Measurements from ENCODE around the gene RAB37. TPM values are rescaled to one million over a fixed set of nuclear protein-coding genes. Genes with fewer than 3 reads are reported as not detected.

The RAB37 gene
- total RNA-seq, 1 experiment from 2014 or later = 1.5 TPM

- Histone ChIP-seq H3K9me3 (ENCODE audit: control insufficient read depth, insufficient read depth, low read depth, low read length) (no peaks in the 10 kb centered on the region), H3K4me1 (ENCODE audit: control insufficient read depth, insufficient read depth, low read length) (peaks cover 20% of the 10 kb centered on the region), H3K27ac (ENCODE audit: low read length) (no peak overlapping the region), H3K4me3 (ENCODE audit: low read depth in 2 of 2, low read length in 2 of 2) (no peak overlapping the region), H3K36me3 (ENCODE audit: control insufficient read depth, insufficient read depth, low read length) (no peaks in the 10 kb centered on the region), H3K27me3 (ENCODE audit: control insufficient read depth, insufficient read depth, low read length) (no peaks in the 10 kb centered on the region)
- TF ChIP-seq TCF7L2 (IDR thresholded peaks at IDR 0.05; ENCODE audit: low read depth, low read length) = no peak
- no peak for TF ChIP-seq POLR2AphosphoS5 (IDR thresholded peaks at IDR 0.05; ENCODE audit: low read depth, low read length)
- no peak for TF ChIP-seq SIN3A (IDR thresholded peaks at IDR 0.05; ENCODE audit: borderline replicate concordance, insufficient read depth, low read depth, low read length)
- POLR2A ChIA-PET = no interaction called here
- in situ Hi-C loops (cut with HindIII; ENCODE audit: low pct_unique_long_range_greater_than_20kb, low sequenced_read_pairs) (no loop called here), intact Hi-C loops (cut with micrococcal nuclease; ENCODE audit: unreplicated experiment) (loop anchor here (5.0 kb wide), 1 partner anchor 119 kb away; no protein-coding TSS in a partner anchor)
- BruUV-seq (replicated peaks) = no TSS peak
- no peak for ATAC-seq
- no peak for DNase-seq (ENCODE audit: low read depth, low spot score)
- CTCF ChIA-PET = interaction anchor here (1.2 kb wide), 1 partner anchor 86 kb away, joined by 3 read pairs; no protein-coding TSS in a partner anchor
Observed at GRCh38 chr17:74742978-74743545, 6.0 kb downstream of the RAB37 start.

GRCh38 chr17:74743755-74744154 lies 6.7 kb downstream of the RAB37 start:
- DNase-seq (ENCODE audit: low read depth, low spot score) (no peak), ATAC-seq (no peak)
- H3K4me1 ChIP-seq (ENCODE audit: control insufficient read depth, insufficient read depth, low read length) = peaks cover 17% of the 10 kb centered on the region
- no TSS peak for BruUV-seq (replicated peaks)
- H3K27ac ChIP-seq (ENCODE audit: low read length) = no peak overlapping the region
- intact Hi-C loops (cut with micrococcal nuclease; ENCODE audit: unreplicated experiment) (loop anchor here (1.0 to 5.0 kb wide), 2 partner anchors 27 to 119 kb away; no protein-coding TSS in a partner anchor), in situ Hi-C loops (cut with HindIII; ENCODE audit: low pct_unique_long_range_greater_than_20kb, low sequenced_read_pairs) (no loop called here)
- POLR2A ChIA-PET = no interaction called here
- H3K36me3 ChIP-seq (ENCODE audit: control insufficient read depth, insufficient read depth, low read length) = peaks cover 2% of the 10 kb centered on the region; the same call in 1 of the 2 replicates
- TF ChIP-seq TCF7L2 (IDR thresholded peaks at IDR 0.05; ENCODE audit: low read depth, low read length) (no peak), POLR2AphosphoS5 (IDR thresholded peaks at IDR 0.05; ENCODE audit: low read depth, low read length) (no peak), CTCF (IDR thresholded peaks at IDR 0.05) (no peak), SIN3A (IDR thresholded peaks at IDR 0.05; ENCODE audit: borderline replicate concordance, insufficient read depth, low read depth, low read length) (no peak), REST (IDR thresholded peaks at IDR 0.05; ENCODE audit: insufficient read depth in 1 of 2, low read depth in 2 of 2, low read length in 1 of 2) (no peak)
- no peaks in the 10 kb centered on the region for H3K9me3 ChIP-seq (ENCODE audit: control insufficient read depth, insufficient read depth, low read depth, low read length)
- H3K4me3 ChIP-seq (ENCODE audit: low read depth in 2 of 2, low read length in 2 of 2) = no peak overlapping the region
- no peaks in the 10 kb centered on the region for H3K27me3 ChIP-seq (ENCODE audit: control insufficient read depth, insufficient read depth, low read length)
- CTCF ChIA-PET = interaction anchor here (1.7 to 3.2 kb wide), 2 partner anchors 26 to 28 kb away, joined by 9 to 16 read pairs; no protein-coding TSS in a partner anchor

GRCh38 chr17:74744349-74744713 lies 7.3 kb downstream of the RAB37 start:
- no peak overlapping the region for H3K27ac ChIP-seq (ENCODE audit: low read length)
- TF ChIP-seq CTCF (IDR thresholded peaks at IDR 0.05) (no peak), SIN3A (IDR thresholded peaks at IDR 0.05; ENCODE audit: borderline replicate concordance, insufficient read depth, low read depth, low read length) (no peak), POLR2AphosphoS5 (IDR thresholded peaks at IDR 0.05; ENCODE audit: low read depth, low read length) (no peak)
- peaks cover 17% of the 10 kb centered on the region for H3K4me1 ChIP-seq (ENCODE audit: control insufficient read depth, insufficient read depth, low read length)
- in situ Hi-C loops (cut with HindIII; ENCODE audit: low pct_unique_long_range_greater_than_20kb, low sequenced_read_pairs) (no loop called here), intact Hi-C loops (cut with micrococcal nuclease; ENCODE audit: unreplicated experiment) (loop anchor here (1.0 to 5.0 kb wide), 2 partner anchors 26 to 118 kb away; no protein-coding TSS in a partner anchor)
- H3K36me3 ChIP-seq (ENCODE audit: control insufficient read depth, insufficient read depth, low read length) = peaks cover 2% of the 10 kb centered on the region; the same call in 1 of the 2 replicates
- H3K9me3 ChIP-seq (ENCODE audit: control insufficient read depth, insufficient read depth, low read depth, low read length) = no peaks in the 10 kb centered on the region
- ATAC-seq (no peak), DNase-seq (ENCODE audit: low read depth, low spot score) (no peak)
- H3K4me3 ChIP-seq (ENCODE audit: low read depth in 2 of 2, low read length in 2 of 2) = no peak overlapping the region
- ChIA-PET CTCF (interaction anchor here (0.9 to 3.2 kb wide), 5 partner anchors 16 to 121 kb away, joined by 3 to 16 read pairs (median 9); partner anchors contain the start of gene NAT9), POLR2A (no interaction called here)
- BruUV-seq (replicated peaks) = no TSS peak
- no peaks in the 10 kb centered on the region for H3K27me3 ChIP-seq (ENCODE audit: control insufficient read depth, insufficient read depth, low read length)
